Measurements from ENCODE around the gene KRT76. TPM values are rescaled to one million over a fixed set of nuclear protein-coding genes. Genes with fewer than 3 reads are reported as not detected.

KRT76 gene
- total and polyA plus RNA-seq, 4 donors, result not detected

GRCh38 chr12:52778833-52779232 lies 1.7 kb upstream of the KRT76 start:
- Histone ChIP-seq H3K36me3 (ENCODE audit: control insufficient read depth in 4 of 4, insufficient read depth in 4 of 4, low read length in 4 of 4) (no peaks in the 10 kb centered on the region), H3K4me1 (ENCODE audit: control insufficient read depth in 5 of 5, insufficient read depth in 5 of 5, low read length in 5 of 5) (no peaks in the 10 kb centered on the region), H3K27me3 (ENCODE audit: control insufficient read depth in 3 of 3, insufficient read depth in 3 of 3, low read length in 2 of 3) (peaks cover 0 to 44% (median 0%) of the 10 kb centered on the region in 3 donors), H3K9me3 (ENCODE audit: control insufficient read depth in 4 of 4, insufficient read depth in 3 of 4, low read length in 3 of 4) (peaks cover 0 to 1% (median 0%) of the 10 kb centered on the region in 4 donors), H3K4me3 (no peak overlapping the region), H3K27ac (ENCODE audit: low read depth in 1 of 2, low read length in 1 of 2) (no peak overlapping the region), H3K9ac (ENCODE audit: insufficient read depth in 1 of 2, low read length in 2 of 2) (no peak overlapping the region)
- DNase-seq (no peak), ATAC-seq (ENCODE audit: insufficient read depth, low FRiP score) (no peak)
- TF ChIP-seq CTCF (IDR thresholded peaks at IDR 0.05; ENCODE audit: control extremely low read depth, extremely low read depth), result no peak
- 85 to 96% methylated on average over 2 of the region's 2 CpGs for WGBS, 2 donors

GRCh38 chr12:52777566-52777965 lies 421 bp upstream of the KRT76 start:
- Histone ChIP-seq H3K36me3 (ENCODE audit: control insufficient read depth in 4 of 4, insufficient read depth in 4 of 4, low read length in 4 of 4) (no peaks in the 10 kb centered on the region), H3K4me3 (no peak overlapping the region), H3K27me3 (ENCODE audit: control insufficient read depth in 3 of 3, insufficient read depth in 3 of 3, low read length in 2 of 3) (peaks cover 0 to 41% (median 0%) of the 10 kb centered on the region in 3 donors), H3K4me1 (ENCODE audit: control insufficient read depth in 5 of 5, insufficient read depth in 5 of 5, low read length in 5 of 5) (no peaks in the 10 kb centered on the region), H3K27ac (ENCODE audit: low read depth in 1 of 2, low read length in 1 of 2) (no peak overlapping the region), H3K9ac (ENCODE audit: insufficient read depth in 1 of 2, low read length in 2 of 2) (no peak overlapping the region), H3K9me3 (ENCODE audit: control insufficient read depth in 4 of 4, insufficient read depth in 3 of 4, low read length in 3 of 4) (peaks cover 0 to 1% (median 0%) of the 10 kb centered on the region in 4 donors)
- DNase-seq (no peak), ATAC-seq (ENCODE audit: insufficient read depth, low FRiP score) (no peak)
- TF ChIP-seq CTCF (IDR thresholded peaks at IDR 0.05; ENCODE audit: control extremely low read depth, extremely low read depth), result no peak
- 89 to 93% methylated on average over 4 of the region's 4 CpGs for WGBS, 2 donors

- no peak for DNase-seq
- WGBS, 2 donors, result 86 to 99% methylated on average over 5 of the region's 5 CpGs
- Histone ChIP-seq H3K4me3 (no peak overlapping the region), H3K4me1 (ENCODE audit: control insufficient read depth in 5 of 5, insufficient read depth in 5 of 5, low read length in 5 of 5) (no peaks in the 10 kb centered on the region), H3K9ac (ENCODE audit: insufficient read depth in 1 of 2, low read length in 2 of 2) (no peak overlapping the region), H3K27ac (ENCODE audit: low read depth in 1 of 2, low read length in 1 of 2) (no peak overlapping the region), H3K36me3 (ENCODE audit: control insufficient read depth in 4 of 4, insufficient read depth in 4 of 4, low read length in 4 of 4) (no peaks in the 10 kb centered on the region), H3K27me3 (ENCODE audit: control insufficient read depth in 3 of 3, insufficient read depth in 3 of 3, low read length in 2 of 3) (peaks cover 0 to 31% (median 0%) of the 10 kb centered on the region in 3 donors), H3K9me3 (ENCODE audit: control insufficient read depth in 4 of 4, insufficient read depth in 3 of 4, low read length in 3 of 4) (peaks cover 0 to 1% (median 0%) of the 10 kb centered on the region in 4 donors)
- ATAC-seq (ENCODE audit: insufficient read depth, low FRiP score), result no peak
- TF ChIP-seq CTCF (IDR thresholded peaks at IDR 0.05; ENCODE audit: control extremely low read depth, extremely low read depth), result no peak
Observed at GRCh38 chr12:52776435-52776834, 710 bp downstream of the KRT76 start.

- Histone ChIP-seq H3K9ac (ENCODE audit: insufficient read depth in 1 of 2, low read length in 2 of 2) (no peak overlapping the region), H3K36me3 (ENCODE audit: control insufficient read depth in 4 of 4, insufficient read depth in 4 of 4, low read length in 4 of 4) (no peaks in the 10 kb centered on the region), H3K27ac (ENCODE audit: low read depth in 1 of 2, low read length in 1 of 2) (no peak overlapping the region), H3K4me3 (no peak overlapping the region), H3K9me3 (ENCODE audit: control insufficient read depth in 4 of 4, insufficient read depth in 3 of 4, low read length in 3 of 4) (peaks cover 0 to 1% (median 0%) of the 10 kb centered on the region in 4 donors), H3K27me3 (ENCODE audit: control insufficient read depth in 3 of 3, insufficient read depth in 3 of 3, low read length in 2 of 3) (peaks cover 0 to 28% (median 0%) of the 10 kb centered on the region in 3 donors), H3K4me1 (ENCODE audit: control insufficient read depth in 5 of 5, insufficient read depth in 5 of 5, low read length in 5 of 5) (no peaks in the 10 kb centered on the region)
- DNase-seq, result no peak
- ATAC-seq (ENCODE audit: insufficient read depth, low FRiP score), result no peak
- no peak for TF ChIP-seq CTCF (IDR thresholded peaks at IDR 0.05; ENCODE audit: control extremely low read depth, extremely low read depth)
- 75 to 86% methylated on average over 8 of the region's 8 CpGs for WGBS, 2 donors
Observed at GRCh38 chr12:52774629-52775250, 2.4 kb downstream of the KRT76 start.

All from lung (tissue), 12 donors.